NCI-H128 (cell line): ENCODE data around the gene METTL22.

Source experiments
- DNase-seq: peaks from one replicate; lab custom pipeline; 2025; ENCODE audit not compliant: unreplicated experiment; lab: John Stamatoyannopoulos, UW

METTL22 gene

DNA sequence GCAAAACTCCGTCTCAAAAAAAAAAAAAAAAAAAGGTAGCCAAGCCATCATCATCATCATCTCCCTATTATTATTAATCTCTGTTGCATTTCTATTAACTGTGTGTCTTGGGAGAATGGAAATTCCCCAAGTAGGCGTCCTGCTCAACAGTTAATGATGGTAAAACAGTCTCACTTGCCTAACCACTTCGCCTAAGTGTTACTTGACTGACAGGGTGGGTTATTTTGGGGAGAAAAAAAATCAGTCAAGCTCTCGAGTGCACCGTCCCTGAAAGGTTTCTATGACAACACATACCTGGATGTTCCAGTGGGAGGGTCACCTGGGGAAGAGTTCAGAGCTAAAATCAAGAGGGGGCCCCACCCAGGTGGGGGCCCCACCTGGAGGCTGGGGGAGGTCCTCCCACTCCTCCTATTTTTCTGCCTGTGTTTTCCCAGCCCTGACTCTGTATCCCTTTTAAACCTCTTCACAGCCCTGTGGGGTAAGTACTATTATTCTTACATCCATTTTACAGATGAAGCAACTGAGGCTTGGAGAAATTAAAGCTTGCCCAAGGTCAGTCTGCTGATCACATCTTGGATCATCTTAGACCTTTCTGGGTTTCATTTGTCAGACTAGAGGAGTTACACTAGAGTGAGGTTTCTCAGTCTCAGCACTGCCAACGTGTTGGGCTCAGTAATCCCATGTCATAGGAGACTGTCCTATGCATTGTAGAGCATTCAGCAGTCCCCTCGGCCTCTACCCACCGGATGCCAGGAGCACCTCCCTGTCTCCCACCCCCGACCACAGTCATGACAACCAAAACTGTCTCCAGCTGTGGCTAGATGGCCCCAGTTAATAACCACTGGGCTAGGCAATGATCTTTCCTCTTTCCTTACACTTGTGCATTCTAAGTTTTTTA lies 41.9 kb downstream of the METTL22 start:
- no peak for DNase-seq

DNA sequence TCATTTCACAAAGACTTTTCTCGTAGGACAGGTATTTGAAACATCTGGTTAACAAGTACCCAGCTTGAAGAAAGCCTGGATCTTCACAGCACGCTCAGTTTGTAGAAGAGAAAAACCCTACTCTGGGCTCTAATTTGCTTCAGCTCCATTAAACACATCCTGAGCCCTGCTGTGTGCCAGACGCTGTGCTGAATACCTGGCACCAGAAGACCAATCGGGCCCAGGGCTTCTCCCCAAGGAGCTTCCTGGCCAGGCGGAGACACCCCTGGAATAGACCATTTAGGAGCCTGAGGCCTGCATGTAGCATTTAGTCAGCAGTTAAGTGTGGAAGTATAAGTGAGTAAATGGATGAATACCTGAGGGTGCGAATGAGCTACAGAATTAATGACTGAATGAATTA lies 44.0 kb downstream of the METTL22 start:
- no peak for DNase-seq

DNA sequence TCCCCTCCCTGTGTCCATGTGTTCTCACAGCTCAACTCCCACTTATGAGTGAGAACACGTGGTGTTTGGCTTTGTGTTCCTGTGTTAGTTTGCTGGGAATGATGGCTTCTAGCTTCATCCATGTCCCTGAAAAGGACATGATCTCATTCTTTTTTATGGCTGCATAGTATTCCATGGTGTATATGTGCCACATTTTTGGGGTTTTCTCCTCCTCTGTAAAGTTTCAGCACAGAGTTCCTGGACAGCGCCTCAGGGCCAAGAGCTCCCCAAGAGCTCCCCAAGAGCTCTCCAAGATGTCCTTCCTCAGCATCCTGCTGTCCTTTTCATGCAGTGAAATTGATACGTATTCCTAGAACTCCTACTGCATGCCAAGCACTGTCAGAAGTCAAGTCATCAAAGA lies 46.0 kb downstream of the METTL22 start:
- no peak for DNase-seq

DNA sequence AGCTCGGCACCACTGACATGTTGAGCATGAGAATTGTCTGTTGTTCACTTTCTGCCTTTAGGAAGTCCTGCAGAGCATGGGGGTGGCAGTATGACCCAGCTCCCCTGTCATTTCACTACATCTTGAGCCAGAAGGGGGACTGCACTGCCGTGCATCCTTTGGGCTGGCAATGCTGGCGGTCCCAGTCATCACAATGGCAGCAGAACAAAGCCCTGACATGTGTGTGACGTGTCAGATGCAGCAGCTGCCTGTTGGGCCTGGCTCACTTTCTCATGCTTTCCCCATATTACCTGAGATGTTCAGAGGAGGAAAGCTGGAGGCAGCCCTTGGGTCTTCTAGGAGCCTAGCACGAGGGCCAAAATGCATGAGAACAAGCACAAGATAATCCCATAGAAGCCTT lies 46.6 kb downstream of the METTL22 start:
- no peak for DNase-seq

DNA sequence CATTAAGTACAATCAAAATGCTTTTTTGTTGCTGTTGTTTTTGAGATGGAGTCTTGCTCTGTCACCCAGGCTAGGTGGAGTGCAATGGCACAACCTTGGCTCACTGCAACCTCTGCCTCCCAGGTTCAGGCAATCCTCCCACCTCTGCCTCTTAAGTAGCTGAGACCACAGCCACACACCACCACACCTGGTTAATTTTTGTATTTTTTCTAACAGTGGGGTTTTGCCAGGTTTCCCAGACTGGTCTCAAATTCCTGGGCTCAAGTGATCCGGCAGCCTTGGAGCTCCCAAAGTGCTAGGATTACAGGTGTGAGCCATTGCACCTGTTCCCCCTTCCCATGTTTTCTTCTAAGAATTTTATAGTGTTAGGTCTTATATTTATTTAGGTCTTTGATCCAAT lies 48.0 kb downstream of the METTL22 start:
- DNase-seq = no peak

DNA sequence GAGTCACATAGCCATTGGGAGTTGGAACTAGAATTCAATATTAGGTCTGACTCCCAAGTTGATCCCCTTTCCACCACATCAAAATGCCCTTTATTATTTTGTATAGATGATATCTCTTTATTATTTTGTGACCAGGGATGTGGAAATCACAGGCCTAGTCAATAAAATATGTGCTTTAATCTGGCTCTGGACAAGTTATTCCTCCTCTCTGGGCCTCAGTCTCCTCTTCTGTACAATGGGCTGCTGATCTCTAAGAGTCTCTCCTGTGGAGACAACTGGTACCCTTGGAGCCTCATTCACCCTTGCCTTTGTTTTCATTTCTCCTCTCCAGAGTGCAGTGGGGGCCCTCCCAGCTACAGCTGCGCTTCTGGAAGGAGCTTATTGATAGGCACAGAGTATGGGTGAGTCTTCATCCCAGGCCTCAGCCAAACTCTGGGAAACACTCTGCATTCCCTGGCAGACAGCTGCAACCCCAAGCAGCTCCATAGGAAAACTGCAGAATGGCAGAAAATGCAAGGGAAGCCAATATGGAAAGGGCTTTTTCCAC lies 48.6 kb downstream of the METTL22 start:
- DNase-seq = no peak

DNA sequence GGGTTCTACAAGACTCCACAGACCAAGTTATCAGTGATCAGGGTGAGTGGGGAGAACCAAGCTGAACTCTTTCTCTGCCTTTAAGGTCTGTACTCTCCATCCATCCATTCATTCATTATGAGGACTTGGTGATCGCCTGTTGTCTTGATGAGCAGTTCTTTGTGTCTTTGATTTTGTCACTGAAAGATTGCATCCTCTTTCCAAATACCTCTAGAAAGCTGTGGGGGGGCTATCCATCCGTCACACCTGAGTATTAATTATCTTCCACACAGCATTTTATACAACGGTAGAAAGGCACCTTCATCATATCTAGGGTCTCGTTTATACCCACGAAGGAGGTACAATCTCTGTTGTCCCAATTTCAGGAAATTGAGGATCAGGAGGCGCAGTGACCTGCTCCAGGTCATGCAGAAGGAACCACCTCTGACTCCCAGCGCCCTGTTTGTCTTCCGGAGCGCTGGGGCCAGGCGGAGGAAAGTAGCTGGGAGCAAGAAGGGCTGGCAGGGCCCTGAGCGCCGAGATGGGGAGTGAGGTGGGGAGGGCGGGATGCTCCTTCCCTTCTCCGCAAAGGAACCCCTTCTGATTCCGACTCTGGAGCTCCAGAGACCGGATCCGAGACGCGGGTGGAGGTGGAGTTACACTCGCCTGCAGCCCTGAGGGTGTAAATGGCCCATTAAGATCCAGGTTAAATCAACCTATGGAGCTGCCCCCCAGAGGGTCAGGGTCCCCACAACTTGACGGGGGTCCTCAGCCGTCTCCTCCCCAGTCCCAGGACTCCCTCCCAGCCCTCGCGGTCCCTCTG lies 52.3 kb downstream of the METTL22 start:
- DNase-seq = no peak

DNA sequence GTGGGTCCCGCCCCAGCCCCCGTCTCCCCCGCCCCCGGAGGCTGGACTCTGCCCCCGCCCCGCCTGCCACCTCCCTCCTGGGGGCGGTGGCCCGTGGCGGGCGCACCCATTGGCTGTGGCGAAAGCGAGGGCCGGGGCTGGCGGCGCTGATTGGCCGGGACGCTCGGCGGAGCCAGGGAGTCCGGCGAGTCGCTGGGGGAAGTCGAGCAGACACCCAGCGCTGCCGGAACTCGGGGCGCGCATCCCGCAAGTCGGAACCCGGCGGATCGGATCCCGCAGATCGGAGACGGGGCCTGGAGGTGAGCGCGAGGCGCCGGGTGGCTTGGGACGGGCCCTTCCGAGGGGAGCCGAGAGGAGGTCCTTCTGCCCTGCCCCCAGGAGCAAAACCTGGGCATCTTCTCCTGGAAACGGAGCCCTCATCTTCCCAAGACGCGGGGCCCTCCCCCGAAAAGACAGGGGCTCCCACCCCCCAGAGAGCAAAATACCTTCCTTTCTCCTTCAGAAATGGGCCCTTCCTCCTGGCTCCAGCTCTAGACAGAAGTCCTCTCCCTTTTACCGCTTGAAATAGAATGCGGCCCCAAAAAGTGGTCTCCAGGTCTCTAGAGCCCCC lies 53.0 kb downstream of the METTL22 start, which contains the start of gene ABAT:
ABAT (plus strand) TSS at position 205 of the 610 bp plus-strand sequence. CDS start 61,123 bp downstream, outside the sequence.
- DNase-seq = peak; percentile 49

DNA sequence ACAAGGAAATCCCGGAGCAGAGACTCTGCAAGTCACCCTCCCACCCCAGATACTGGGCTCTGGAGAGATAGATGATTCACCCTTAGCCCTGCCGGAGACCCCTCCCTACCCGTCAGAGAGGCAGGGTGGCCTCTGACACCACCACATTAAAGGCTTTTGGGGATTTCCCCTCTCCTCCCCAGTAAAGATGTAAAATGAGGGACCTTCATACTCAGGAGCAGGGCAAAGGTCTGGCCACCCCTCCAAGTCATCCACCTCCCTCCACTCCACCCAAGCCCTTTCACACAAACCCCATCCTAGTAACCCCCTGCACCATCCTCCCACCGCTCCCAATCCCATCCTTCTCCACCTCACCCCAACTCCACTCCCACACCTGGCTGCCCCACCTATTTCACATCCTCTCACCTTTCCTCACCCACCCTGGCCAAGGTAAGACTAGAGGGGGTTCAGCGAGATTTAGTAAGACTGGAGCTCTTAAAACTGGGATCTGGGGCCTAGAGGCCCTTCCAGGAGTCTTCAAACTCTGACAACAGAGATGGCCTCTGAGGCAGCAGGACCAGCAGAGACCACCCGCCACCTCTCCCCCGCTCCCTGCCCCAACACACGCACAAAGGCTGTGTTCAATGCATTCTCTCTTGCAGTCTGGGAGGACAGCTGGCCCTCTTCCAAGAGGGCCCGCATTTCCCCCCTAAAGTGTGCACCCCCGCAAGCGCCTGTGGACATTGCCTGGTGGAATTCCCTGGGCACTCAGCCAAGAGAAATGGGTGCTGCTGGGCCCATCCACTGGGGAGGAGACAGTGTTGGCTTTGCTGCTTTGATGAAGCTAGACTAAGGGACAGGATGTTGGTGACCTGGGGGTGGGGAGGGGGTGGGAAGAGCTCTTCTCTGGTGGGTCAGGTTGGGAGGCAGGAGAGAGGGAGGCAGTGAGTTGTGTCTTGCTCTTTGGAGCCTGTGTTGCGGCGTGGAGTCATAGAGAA lies 54.0 kb downstream of the METTL22 start:
- no peak for DNase-seq

DNA sequence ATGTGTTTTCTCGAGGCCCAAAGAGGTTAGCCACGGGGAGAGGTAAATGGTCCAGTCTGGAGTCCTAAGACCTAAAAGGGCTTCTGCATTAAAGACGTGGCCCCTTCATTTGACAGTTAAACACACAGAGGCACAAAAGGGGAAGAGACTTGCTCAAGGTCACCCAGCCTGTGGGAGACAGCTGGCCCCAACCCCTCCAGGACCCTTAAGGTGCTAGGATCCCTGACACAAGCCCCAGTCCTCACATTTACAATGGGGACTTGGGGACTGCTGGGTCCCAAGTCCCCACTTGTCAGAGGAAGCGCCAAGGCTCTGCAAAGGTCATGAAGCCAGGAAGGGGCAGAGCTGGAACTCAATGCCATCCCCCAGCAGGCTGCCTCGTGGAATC lies 54.7 kb downstream of the METTL22 start:
- no peak for DNase-seq

DNA sequence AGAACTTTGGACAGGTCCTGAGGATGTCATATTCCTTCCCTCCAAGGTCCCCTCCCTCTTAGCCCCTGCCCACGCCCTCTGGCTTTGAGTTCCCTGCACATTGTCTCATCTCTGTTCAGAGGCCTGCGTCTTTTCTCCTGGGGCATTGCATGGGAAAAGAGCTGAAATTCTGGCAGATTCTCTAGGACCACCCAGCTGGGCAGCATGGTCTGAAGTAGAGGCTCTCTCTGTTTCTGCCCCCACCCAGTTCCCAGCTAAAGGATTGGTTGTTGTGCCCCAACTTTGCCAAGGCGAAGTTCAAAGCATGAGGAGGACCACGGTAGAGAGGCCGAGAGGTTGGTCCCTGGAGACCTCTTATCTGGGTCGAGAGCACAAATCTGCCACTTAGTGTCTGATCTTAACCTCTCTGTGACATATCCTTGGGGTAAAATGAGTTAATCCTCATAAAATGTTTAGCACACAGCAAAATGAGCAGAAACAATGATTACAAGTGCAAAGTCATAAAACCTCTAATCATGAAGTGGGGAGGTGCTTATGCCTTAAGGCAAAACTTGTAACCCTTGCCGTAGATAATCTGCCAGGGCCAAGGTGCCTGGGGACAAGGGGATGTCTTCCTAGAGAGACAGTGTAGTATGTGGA lies 55.4 kb downstream of the METTL22 start:
- no peak for DNase-seq

DNA sequence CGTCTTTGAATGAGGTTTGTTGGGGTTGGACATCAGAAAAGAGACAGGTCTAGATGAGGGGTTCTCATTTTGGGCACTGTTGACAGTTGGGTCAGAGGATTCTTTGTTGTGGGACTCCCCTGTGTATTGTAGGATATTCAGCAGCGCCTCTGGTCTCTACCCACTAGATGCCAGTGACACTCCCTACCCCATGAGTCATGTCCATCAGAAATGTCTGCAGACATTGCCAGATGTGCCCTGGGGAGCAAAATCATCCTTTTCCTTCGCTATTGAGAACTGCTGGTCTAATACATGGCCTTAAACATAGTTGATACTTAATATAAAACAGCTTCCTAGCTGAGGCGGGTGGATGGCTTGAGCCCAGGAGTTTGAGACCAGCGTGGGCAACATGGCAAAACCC lies 56.0 kb downstream of the METTL22 start:
- DNase-seq = no peak

DNA sequence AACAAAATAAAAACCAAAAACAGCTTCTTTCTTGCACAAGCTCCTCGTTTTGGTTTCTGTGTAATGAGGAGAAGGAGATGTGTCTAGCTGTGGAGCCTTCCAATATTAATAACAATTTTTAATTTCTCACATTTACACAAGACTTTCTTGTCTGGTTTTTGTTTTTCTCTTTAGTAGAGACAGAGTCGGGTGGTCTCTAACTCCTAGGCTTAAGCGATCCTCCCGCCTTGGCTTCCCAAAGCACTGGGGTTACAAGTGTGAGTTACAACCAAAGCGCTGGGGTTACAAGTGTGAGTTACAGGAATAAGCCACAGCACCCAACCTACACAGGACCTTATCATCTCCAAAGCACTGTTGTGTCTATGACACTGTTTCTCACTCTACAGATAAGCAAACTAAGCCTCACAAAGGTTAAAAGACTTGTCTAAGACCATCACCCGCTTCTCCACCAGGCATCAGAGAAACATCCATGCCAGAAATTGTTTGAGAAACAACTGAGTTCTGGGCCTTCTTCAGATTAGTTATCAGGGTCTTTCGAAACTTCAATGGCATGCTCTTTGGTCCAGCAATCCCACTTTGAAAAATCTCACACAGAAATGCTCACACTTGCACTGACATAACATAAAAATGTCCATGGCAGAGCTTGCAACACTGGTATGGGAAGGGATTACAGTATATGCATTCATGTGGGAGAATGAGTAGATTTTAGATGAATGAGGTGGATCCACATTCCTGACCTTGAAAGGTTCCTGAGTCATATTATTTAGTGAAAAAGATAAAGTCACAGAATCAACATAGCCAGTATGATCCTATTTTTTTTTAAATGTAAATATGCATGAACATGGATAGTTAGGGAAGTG lies 56.8 kb downstream of the METTL22 start:
- DNase-seq = no peak

DNA sequence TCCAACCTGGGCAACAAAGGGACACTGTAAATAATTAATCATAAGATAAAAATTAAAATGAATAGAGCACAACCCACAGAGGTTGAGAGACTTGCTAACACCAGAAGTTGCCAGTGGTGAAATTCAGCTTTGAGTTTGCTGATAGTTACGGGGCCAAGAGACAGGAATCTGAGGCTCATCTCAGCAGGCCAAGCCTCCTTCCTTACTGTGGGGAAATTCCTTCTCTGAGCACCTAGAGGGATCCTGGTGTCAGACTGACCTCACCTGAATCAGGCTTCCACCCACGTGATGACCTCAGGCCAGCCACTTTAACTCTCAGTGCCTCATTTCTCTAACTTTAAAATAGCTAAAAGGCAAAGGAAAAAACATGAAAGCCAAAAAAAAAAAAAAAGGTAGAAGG lies 57.7 kb downstream of the METTL22 start:
- DNase-seq = no peak

DNA sequence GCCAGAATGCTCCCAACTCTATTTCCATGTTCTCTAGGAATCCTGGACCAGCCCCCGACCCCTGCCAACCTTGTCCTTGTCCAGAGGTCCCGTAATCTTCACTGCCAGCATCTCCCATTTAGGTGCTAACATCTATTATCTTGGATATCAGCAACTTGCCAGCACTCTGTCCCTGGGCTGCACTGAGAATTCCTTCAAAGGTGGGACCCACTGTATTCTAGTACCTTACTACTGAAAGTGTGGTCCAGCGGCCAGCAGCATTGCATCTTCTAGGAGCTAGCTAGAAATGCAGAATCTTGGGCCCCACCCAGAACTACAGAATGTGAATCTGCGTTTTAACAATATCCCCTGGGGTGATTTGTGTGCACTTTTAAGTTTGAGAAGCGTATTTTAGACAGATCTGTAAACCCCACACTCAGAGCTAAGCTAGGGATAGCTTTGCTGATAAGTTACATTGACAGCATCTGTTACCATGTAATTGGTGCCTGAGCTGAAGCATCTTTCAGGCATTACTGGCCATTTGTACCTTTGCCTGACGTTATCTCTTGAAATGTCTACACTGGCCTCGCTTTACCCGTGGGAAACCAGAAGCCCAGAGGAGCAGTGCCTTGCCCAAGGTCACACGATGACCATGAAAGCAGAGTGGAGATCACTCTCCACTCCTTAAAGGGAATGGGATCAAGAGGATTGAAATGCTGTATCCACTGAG lies 61.2 kb downstream of the METTL22 start:
- no peak for DNase-seq

DNA sequence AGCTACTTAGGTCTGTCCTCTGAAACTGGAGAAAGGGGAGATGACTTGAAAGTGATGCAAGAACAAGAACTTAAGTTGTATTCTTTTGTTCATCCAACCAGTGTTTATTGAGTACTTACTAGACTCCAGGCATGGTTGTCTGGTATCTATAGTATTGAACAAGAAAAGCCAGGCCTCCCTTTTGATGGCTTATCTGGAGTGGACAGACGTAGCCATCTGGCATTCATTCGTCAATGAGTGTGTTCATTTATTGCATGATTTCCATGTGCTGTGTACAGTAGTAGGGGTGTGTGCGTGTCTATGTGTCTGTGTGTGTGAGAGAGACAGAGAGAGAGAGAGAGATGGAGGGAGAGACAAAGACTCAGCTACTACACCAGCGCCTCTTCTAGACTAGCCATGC lies 62.1 kb downstream of the METTL22 start:
- DNase-seq = no peak

DNA sequence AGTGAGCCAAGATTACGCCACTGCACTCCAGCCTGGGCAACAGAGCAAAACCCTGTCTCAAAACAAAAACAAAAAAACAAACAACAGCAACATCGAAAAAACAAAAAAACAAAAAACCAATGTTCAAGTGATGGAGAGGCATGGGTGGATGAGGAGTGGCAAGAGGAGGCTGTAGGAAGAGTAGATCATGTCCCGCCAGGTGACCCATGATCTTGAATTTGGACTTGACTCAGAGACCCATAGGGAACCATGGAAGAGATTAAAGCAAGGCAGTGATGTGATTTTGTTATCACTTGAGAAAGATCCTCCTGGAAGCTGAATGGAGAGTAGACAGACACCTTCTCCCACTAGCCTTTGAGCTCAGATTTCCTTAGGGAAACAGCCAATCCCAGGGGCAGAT lies 64.1 kb downstream of the METTL22 start:
- DNase-seq = no peak

DNA sequence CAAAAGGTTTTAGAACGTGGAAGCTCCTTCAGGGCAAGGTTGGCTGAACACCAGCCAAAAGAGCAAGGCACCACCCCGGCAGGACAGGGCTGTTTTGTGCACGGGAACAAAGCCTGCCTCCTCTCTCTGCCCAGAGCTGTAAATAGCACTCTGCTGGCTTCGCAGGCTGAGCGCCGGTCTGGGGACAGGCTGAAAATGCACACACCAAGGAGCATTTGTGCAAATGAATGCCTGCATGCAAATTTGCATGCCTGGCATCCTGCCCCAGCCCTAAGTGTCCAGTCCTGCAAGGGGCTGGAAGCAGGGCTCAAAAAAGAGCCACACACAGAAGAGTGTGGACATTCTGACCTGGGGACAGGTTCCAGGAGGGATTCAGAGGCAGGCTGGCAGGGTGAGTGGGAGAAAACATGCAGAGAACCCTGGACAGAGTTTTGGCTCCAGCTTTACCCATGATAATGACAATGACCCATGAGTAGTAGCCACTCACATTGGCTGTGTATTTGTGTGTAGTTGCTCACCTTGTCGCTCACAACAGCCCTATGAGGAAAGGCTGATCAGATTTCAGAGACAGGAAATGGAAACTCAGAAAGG lies 64.6 kb downstream of the METTL22 start:
- no peak for DNase-seq
